HG03354 (cell line): ENCODE data around the gene BCAS3.
"Not testable (repeated sequence)": the region's sequence is repeated elsewhere in the genome, so short reads cannot be mapped to it uniquely, and the experiment has no call there.

ENCODE experiments used
- ATAC-seq: cut with Tn5 transposase; IDR thresholded peaks from one replicate; pipeline ENCODE4 v1.9.1; 2021; ENCODE audit warnings: mild to moderate bottlenecking; ENCODE audit not compliant: unreplicated experiment, poor library complexity, severe bottlenecking

Gene BCAS3

DNA sequence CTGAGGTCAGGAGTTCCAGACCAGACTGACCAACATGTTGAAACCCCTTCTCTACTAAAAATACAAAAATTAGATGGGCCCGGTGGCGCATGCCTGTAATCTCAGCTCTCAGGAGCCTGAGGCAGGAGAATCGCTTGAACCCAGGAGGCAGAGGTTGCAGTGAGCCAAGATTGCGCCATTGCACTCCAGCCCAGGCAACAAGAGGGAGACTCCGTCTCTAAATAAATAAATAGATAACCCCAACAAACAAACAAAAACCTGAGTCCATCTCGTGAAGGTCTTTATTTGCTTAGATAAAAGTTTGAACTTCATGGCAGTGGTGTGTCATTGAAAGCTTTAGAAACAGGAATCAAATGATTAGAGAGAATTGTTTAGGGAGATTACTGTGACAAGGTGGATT is 167.4 kb downstream of the BCAS3 start:
- no peak for ATAC-seq

DNA sequence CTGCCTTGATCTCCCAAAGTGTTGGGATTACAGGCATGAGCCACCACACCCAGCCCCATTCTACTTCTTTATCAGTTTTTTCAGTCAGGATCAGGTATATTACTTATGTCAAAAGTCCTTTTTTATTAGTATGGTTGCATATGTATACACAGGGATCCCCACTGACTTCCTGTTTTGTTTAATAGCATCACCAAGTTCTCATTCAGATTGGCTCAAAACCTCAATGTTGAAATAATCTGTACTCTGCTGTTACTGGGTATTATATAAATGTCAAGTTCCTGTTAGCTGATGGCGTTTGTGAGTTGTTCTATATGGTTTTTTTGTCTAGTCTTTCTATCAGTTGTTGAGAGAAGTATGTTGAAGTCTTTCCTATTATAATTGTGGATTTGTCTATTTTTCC is 168.5 kb downstream of the BCAS3 start:
- no peak for ATAC-seq

DNA sequence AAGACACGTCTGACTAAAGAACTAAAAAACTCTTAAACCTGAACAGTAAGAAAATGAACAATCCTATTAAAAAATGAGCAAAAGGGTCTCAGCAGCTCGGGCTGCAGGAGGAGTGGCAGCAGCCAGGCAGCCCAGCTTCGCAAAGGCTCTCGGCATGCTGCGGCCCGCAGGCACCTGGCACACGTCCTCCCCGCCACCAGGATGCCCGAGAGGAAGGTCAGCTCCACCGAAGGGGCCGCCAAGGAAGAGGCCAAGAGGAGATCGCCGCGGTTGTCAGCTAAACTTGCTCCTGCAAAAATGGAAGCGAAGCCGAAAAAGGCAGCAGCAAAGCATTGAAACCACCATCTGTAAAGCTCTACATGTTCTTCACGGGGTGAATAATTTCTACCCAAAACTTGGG is 173.5 kb downstream of the BCAS3 start:
- ATAC-seq, result no peak

DNA sequence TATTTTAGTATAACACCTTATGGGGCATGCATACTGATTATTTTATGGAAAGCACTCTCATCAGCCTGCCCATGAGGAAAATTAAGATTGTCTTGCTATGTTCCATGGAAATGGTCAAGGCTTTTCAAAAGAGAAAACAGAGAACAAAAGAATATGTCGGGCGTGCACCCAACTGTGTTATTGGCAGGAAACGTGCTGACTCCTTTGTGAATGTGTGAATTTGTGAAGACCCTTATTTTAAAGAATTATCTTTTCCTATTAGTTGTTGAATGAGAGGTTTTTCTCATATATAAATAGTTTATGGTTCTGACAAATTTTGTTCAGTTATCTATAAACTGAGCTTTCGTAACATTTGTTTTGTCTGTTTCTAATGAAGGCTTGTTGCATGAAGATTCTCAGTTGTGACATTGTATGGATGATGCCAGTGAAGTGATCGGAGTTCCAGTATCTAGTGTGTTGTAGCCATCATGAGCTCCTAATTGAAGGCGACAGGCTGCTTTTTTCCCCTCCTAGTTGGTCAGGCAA is 180.0 kb downstream of the BCAS3 start:
- no peak for ATAC-seq

DNA sequence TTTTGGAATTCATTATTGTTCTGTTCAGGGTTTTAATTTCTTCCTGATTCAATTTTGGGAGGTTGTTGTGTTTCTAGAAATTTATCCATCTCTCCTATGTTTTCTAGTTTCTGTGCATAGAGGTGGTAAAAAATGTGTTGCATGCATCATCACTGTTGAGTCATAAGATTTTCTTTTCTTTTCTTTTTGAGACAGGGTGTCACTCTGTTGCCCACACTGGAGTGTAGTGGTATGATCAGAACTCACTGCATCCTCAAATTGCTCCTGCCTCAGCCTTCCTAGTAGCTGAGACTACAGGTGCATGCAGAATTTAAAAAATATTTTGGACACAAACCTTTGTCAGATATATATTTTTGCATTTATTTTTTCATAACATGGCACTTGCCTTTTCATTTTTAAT is 184.8 kb downstream of the BCAS3 start:
- ATAC-seq, result no peak

DNA sequence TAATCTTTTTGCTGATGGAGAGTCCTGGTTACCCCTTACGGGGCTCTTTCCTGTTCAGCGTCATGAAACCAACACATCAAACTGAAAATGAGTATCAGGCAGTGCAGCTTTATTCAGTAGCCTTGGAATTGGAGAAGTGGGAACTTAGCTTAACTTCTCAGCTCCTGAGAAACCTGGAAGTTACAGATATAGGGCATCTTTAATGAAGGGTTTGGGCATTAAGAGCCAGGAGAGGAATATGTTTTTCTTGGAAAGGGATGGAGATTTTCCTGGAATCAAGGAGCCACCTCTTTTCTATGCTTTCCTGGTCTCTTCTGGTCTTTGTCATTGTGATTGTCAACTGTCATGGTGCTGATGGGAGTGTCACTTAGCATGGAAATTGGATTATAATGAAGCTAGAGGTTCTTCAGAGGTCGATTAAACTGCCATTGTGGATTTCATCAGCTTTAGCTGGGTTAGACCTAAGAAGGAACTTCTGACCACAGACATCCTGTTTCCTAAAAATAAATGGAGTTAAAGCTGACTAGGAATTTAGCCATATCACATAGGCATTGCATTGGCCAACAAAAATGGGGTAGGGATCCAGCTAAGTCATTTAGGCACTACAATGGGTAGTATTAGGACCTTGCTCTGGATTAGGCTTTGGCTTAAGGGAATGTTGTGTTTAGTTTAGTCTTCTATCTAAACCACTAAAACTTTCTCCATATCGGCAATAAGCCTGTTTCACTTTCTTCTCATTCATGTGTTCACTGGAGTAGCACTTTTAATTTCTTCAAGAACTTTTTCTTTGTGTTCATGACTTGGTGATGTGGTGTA is 186.4 kb downstream of the BCAS3 start:
- no peak for ATAC-seq

DNA sequence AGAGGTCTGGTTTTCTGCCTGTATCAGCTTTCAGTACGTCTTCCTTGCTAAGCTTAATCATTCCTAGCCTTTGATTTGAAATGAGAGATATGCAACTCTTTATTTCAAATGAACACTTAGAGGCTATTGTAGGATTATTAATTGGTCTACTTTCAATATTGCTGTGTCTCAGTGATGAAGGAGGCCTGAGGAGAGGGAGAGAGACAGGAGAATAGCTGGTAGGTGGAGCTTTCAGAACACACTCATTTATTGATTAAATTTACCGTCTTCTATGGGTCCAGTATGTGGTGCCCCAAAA is 187.0 kb downstream of the BCAS3 start:
- ATAC-seq, result no peak

DNA sequence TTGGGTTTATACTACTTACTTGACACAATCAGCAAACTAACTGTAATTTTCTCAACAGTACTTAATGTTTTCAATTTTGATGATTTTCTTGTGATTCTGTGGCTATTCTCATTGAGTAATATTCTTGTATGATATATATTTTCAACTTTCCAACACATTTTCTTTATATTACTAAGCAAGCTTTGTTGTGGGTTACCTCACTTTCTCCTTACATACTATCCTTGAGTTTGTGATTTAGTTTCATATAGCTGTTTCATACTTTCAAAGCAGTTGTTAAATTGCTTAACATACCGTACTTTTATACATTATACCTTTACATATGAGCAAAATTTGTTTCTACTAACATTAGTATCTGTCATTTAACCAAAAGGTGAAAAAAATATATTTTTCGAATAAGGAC is 197.1 kb downstream of the BCAS3 start:
- no peak for ATAC-seq

DNA sequence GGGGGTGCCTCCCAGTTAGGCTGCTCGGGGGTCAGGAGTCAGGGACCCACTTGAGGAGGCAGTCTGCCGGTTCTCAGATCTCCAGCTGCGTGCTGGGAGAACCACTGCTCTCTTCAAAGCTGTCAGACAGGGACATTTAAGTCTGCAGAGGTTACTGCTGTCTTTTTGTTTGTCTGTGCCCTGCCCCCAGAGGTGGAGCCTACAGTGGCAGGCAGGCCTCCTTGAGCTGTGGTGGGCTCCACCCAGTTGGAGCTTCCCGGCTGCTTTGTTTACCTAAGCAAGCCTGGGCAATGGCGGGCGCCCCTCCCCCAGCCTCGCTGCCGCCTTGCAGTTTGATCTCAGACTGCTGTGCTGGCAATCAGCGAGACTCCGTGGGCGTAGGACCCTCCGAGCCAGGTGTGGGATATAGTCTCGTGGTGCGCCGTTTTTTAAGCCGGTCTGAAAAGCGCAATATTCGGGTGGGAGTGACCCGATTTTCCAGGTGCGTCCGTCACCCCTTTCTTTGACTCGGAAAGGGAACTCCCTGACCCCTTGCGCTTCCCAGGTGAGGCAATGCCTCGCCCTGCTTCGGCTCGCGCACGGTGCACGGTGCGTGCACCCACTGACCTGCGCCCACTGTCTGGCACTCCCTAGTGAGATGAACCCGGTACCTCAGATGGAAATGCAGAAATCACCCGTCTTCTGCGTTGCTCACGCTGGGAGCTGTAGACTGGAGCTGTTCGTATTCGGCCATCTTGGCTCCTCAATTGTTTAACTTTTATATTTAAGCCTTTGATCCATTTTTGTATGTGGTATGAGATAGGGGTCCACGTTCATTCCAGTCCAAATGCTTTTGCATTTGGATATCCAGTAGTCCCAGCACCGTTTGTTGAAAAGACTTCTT is 209.3 kb downstream of the BCAS3 start:
- not testable (repeated sequence) for ATAC-seq

DNA sequence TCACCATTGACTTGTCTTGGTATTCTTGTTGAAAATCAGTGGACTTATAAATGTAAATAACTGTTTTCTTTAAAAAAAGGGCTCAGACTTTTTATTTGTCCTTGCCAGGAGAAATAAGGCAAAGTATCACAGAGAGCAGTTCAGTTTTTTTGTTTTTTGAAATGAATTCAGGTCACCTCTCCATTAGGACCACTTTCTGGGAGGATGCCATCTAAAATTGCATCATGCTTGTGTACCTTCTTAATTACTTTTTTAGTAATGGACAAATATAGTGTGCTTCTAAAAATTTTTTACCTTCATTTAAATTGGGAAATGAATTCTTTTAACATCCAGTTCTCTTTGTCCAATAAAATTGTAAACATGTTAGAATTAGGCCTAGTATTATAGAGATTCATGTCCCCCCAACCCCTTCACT is 210.0 kb downstream of the BCAS3 start:
- no peak for ATAC-seq

DNA sequence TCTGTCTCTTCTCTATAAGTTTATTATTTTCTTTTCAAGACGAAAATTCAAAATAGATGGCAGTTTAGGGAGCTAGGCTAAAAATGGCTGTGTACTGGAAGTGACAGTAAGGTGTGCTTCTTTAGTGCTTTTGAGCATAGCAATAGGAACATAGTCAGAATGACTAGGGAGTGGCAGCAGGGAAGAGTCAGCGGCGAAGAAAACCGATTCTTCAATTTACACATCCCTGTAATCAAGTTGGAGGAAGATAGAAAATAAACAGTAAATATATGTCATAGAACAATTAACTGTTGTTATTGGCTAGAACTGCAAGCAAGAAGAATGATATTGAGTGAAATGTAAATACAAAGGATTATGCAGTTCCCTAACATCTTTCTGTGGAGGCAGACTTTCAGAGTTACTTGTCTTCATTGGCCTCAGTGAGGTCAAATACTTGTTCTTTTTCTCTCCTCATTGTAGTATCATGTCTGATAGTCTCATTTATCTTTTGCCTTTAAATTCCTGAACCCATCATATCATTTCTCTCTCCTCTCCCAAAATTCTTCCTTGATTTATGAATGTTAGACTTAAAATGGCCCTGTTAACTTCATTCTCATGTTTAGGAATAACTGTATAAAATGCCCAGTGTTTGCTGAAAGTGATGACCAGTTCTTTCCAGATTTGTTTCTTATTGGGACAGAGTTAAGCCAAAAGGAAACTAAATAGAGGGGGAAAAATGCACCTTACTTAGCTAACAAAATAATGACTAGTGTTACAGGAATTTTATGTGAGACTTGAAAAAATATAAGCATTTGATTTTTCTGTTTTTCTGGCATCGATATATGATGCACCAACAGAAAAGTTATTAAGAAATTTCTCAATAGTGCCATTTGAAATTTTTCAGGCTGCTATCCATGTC is 211.4 kb downstream of the BCAS3 start:
- ATAC-seq, result no peak

DNA sequence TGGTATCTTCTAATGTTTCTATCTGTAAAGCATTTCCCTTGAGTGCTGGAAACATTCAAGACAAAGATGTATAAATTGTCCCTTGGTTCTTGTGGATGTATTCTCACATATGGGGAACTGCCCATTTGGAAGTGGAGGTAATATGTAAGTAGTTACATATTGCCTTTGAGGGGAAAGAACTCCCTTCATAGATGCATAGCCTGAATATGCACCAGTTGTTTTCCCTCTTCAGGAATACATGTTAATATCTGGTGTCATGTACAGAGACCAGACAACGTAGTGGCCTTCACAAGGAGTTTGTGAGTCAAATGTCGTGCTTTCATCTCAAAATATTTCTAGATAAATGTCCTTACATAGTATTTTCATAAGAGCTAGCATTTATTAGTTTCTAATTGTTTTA is 213.5 kb downstream of the BCAS3 start:
- ATAC-seq, result no peak

DNA sequence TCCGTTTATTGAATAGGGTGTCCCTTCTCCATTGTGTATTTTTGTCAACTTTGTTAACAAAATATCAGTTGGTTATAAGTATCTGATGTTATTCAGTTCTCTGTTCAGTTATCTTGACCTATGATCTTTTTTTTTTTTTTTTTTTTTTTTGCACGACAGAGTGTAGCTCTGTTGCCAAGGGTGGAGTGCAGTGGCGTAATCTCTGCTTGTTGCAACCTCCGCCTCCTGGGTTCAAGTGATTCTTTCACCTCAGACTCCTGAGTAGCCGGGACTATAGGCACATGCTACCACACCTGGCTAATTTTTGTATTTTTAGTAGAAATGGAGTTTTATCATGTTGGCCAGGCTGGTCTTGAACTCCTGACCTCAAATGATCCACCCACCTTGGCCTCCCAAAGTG is 215.8 kb downstream of the BCAS3 start:
- no peak for ATAC-seq

DNA sequence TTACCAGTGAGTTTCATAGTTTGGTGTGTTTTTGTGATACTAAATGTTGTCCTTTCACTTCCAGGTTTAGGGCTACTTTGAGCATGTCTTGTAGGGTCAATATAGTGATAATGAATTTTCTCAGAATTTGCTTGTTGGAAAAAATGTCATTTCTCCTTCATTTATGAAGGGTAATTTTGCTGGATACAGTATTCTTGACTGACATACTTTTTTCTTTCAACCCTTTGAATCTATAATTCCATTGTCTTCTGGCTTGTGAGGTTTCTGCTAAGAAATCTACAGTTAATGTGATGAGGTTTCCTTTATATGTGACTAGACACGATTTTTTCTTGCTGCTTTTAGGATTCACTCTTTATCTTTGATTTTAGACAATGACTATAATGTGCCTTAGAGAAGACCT is 219.3 kb downstream of the BCAS3 start:
- no peak for ATAC-seq

DNA sequence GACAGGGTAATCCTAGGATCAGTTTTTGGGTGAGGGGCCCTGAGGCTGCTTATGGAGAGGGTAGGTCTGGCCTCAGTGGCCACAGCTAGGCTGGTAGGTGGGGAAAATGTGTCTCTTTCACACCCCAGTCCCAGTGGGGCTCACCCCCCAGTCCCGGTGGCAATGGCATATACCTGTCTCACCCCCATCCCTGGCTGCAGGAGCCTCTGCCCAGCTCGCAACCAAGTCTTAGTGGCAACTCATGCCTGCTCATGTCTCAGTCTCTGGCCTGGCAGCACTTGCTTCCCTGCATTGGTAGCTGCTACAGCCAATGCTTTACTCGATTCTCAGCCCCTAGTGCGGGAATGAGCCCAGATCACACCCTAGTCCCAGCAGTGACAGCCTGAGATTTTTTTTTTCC is 221.5 kb downstream of the BCAS3 start:
- ATAC-seq, result no peak

DNA sequence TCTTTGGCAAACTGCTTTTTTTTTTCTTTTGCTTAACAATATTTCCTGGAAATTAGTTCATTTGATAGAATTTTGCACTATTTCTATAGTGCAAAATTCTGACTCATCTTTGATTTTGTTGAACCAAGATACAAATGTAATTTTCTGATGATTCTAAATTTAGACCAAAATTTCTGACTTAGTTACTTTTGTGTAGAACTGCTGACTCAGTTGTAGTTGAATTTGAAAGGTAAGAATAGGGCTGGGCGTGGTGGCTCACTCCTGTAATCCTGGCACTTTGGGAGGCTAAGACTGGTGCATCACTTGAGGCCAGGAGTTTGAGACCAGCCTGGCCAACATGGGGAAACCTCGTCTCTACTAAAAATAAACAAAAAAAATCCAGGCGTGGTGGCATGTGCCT is 223.0 kb downstream of the BCAS3 start:
- no peak for ATAC-seq

DNA sequence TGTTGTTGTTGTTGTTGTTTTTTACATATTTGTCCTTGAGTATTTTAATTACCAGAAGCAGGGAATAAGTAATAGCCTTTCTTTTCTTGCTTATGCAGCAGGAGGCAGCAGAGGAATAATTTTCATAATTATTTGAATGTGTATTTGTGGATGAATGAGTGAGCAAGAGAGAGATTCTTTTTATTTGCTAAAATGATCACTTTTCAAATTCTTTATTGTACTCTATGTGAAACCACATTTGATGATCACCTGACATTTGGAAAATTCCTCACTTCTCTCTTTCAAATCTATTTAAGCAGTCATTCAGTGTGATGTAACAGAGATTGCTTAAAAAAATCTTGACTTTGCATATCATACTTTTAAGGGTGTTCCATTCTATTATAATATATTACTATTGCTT is 223.6 kb downstream of the BCAS3 start:
- ATAC-seq, result no peak

DNA sequence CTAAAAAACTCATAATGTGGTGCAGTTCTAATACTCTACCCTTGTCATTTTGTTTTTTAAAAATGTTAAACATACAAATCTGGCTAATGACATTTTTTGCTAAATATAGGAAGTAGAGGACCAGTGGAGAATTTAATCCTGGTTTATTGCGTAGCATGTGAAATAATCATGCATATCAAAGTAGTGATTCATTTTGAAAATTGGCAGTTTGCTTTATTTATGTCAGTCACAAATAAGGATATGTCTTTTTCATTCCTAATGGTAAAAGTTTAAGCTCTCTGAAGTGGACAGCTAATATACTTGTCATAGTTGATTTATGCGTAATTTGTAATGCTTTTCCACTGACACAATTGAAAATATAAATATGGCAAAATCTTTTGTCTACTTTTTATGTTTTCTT is 224.2 kb downstream of the BCAS3 start:
- no peak for ATAC-seq

DNA sequence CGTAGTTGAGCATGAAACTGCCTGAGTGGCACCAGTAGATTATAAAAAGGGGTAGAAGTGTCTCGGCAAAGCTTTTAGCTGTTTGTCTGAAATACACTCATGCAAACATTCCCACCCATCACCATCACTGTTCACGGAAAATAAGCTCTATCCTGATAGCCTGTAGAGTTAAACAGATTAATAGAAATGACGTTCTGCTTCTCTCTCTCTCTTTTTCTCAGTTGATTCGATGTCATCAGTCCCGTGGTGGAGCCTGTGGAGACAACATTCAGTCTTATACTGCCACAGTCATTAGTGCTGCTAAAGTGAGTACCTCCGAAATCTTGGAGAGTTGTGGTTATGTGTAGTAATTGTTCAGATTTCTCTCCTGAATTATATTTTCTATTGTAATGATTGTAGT is 224.7 kb downstream of the BCAS3 start:
- no peak for ATAC-seq

DNA sequence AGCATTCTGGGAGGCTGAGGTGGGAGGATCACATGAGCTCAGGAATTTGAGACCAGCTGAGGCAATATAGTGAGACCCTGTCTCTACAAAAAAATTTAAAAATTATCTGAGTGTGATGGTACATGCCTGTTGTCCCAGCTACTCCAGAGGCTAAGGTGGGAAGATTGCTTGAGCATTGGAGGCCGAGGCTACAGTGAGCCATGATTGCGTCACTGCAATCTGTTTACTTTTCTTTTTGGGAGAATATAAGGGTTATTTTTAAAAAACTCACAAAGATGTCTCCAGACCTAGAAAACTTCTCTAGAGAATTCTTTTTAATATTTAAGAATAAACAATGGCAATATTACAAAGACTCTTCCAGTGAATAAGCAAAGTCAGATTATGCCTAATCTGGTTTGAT is 226.9 kb downstream of the BCAS3 start:
- ATAC-seq, result no peak
